Hematopoietic multipotent progenitor cell treated with erythropoietin and hydrocortisone succinate and interleukin-3 and kit ligand, for 6 days (in vitro differentiated cells): Measurements from ENCODE around the gene CHRNA7.
"Not testable (repeated sequence)": the region's sequence is repeated elsewhere in the genome, so short reads cannot be mapped to it uniquely, and the experiment has no call there.

Source experiments
- DNase-seq: peaks from one replicate; pipeline ENCODE4 v3.0.0-alpha.2; 2015

The CHRNA7 gene

DNA sequence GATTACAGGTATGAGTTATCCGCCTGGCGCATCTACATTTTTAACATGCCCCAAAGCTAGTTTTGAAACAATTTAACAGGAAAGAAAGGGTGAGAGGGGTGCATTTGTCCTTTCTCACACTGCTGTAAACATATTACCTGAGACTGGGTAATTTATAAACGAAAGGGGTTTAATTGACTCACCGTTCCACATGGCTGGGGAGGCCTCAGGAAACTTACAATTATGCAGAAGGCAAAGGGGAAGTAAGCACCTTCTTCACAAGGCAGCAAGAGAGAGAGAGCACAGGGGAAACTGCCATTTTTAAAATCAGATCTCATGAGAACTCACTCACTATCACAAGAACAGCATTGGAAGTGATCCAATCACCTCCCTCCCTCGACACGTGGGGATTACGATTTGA is 165.9 kb downstream of the CHRNA7 start:
- DNase-seq: not testable (repeated sequence)

DNA sequence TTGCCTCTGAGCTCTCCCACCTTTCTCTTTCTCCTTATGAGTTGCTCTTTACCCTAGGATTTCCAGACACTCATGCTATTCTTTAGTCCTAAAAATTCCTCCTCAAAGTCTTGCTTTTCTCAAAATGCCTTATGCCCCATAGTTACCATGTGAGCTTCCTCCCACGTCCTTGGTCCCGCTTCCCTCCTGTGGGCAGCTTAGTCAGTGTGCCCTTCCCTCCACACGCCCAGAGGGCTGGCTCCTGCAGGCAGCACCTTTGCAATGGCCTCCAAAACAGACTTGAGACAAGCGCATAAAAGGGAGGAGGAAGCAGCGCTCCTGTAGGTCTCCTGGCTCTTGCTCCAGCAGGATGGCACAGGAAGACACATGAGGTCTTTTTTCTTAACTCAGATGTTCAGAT is 168.6 kb downstream of the CHRNA7 start:
- not testable (repeated sequence) for DNase-seq

GRCh38 chr15:32209081-32209480 is 178.8 kb downstream of the CHRNA7 start:
- DNase-seq: not testable (repeated sequence)

DNA sequence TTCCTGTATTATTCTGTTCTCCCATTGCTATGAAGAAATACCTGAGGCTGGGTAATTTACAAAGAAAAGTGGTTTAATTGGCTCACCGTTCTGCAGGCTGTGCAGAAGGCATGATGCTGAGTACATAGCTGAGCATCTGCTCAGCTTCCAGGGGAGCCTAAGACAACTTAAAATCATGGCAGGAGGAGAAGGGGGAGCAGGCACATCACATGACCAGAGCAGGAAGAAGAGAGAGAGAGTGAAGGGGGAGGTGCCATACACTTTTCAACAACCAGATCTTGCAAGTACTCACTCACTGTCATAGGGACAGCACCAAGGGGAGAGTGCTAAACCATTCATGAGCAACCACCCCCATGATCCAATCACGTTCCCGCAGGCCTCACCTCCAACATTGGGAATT is 188.4 kb downstream of the CHRNA7 start:
- no peak for DNase-seq
